ENCODE measurements around the gene RAP1GAP2. TPM values are rescaled to one million over a fixed set of nuclear protein-coding genes. Genes with fewer than 3 reads are reported as not detected.
"Not testable (repeated sequence)": the region's sequence is repeated elsewhere in the genome, so short reads cannot be mapped to it uniquely, and the experiment has no call there.

Gene RAP1GAP2
- total RNA-seq, 4 donors from 2014 or later = 10.8 to 18.3 (median 12.6) TPM

GRCh38 chr17:3049705-3050295, 253.6 kb downstream of the RAP1GAP2 start:
- TF ChIP-seq CTCF (IDR thresholded peaks at IDR 0.05) = no peak
- no peak for TF ChIP-seq POLR2AphosphoS5 (IDR thresholded peaks at IDR 0.05)
- no peak for TF ChIP-seq POLR2A (IDR thresholded peaks at IDR 0.05)
- TF ChIP-seq EP300 (IDR thresholded peaks at IDR 0.05) = no peak
- no peaks in the 10 kb centered on the region for H3K36me3 ChIP-seq
- no peaks in the 10 kb centered on the region for H3K9me3 ChIP-seq
- peak in 1 of 2 donors; percentile 61 for DNase-seq (ENCODE audit: low spot score in 2 of 2)
- no peaks in the 10 kb centered on the region for H3K27me3 ChIP-seq
- WGBS = 90% methylated on average over 8 of the region's 8 CpGs
- peaks cover 16% of the 10 kb centered on the region for H3K4me1 ChIP-seq
- peak overlapping the region; percentile 64 for H3K4me3 ChIP-seq
- H3K27ac ChIP-seq = no peak overlapping the region

- H3K4me1 ChIP-seq; H3K27me3 ChIP-seq; DNase-seq (ENCODE audit: low spot score in 2 of 2); H3K9me3 ChIP-seq; H3K27ac ChIP-seq; H3K4me3 ChIP-seq; H3K36me3 ChIP-seq: not testable (repeated sequence)
- 100% methylated on average over 1 of the region's 2 CpGs for WGBS
Observed at GRCh38 chr17:3054868-3055267, 258.6 kb downstream of the RAP1GAP2 start.

- not testable (repeated sequence) for H3K27ac ChIP-seq; H3K4me1 ChIP-seq; DNase-seq (ENCODE audit: low spot score in 2 of 2); H3K27me3 ChIP-seq; H3K4me3 ChIP-seq; H3K9me3 ChIP-seq; H3K36me3 ChIP-seq
- 87% methylated on average over 7 of the region's 8 CpGs for WGBS
Observed at GRCh38 chr17:3062824-3063377, 266.7 kb downstream of the RAP1GAP2 start.

GRCh38 chr17:3063507-3063906, 267.3 kb downstream of the RAP1GAP2 start, which contains the start of gene OR1D5:
OR1D5 (minus strand) TSS chr17:3063607; CDS start chr17:3063607, 0 bp downstream.
- H3K27ac ChIP-seq; H3K4me1 ChIP-seq; H3K4me3 ChIP-seq; H3K9me3 ChIP-seq; DNase-seq (ENCODE audit: low spot score in 2 of 2); H3K36me3 ChIP-seq; H3K27me3 ChIP-seq: not testable (repeated sequence)
- 44% methylated on average over 1 of the region's 2 CpGs for WGBS

GRCh38 chr17:3065192-3065591, 269.0 kb downstream of the RAP1GAP2 start:
- H3K4me3 ChIP-seq; DNase-seq (ENCODE audit: low spot score in 2 of 2): not testable (repeated sequence)
- whole genome bisulfite sequencing = no CpG with 5 or more reads among the region's 1 CpG

GRCh38 chr17:3073850-3074249, 277.6 kb downstream of the RAP1GAP2 start:
- H3K27ac ChIP-seq; H3K27me3 ChIP-seq; H3K36me3 ChIP-seq; DNase-seq (ENCODE audit: low spot score in 2 of 2); H3K4me1 ChIP-seq; H3K4me3 ChIP-seq; H3K9me3 ChIP-seq: not testable (repeated sequence)
- WGBS = 85% methylated on average over 4 of the region's 4 CpGs

More at GRCh38 chr17:3065192-3065591, 269.0 kb downstream of the RAP1GAP2 start:
- H3K27ac ChIP-seq, H3K36me3 ChIP-seq, H3K4me1 ChIP-seq, H3K27me3 ChIP-seq, H3K9me3 ChIP-seq: not testable (repeated sequence)

Other genes starting within 250 kb of the RAP1GAP2 start
- 100 to 1,000 TPM in 3 of 4 donors, 10 to 100 TPM in 1; 97.4 to 283 (median 125) TPM for gene PAFAH1B1, start 202.8 kb upstream of the RAP1GAP2 start, total RNA-seq
- gene CLUH, start 84.7 kb upstream of the RAP1GAP2 start, total RNA-seq = 100 to 1,000 TPM; 120 to 291 (median 151) TPM
- gene CCDC92B, start 46.8 kb upstream of the RAP1GAP2 start, total RNA-seq = 1 to 10 TPM in 2 of 4 donors, under 1 TPM in 2; 0.42 to 1.6 (median 0.84) TPM